MM.1S (cell line): ENCODE results near the gene TSPAN9.

ENCODE experiments used
- DNase-seq: peaks from one replicate; pipeline ENCODE4 v3.0.0-alpha.2; 2015
- H2AFZ ChIP-seq: fragments of 300-600 bp; sonication (generic); 2 replicates; pipeline ENCODE4 v1.6.0; 2016; ENCODE audit warnings: antibody characterized with exemption, low read length
- H3F3A ChIP-seq: fragments of 300-600 bp; sonication (generic); 2 replicates; pipeline ENCODE4 v1.6.1; 2016; ENCODE audit warnings: mild to moderate bottlenecking, antibody characterized with exemption, low read length, moderate library complexity, mixed read lengths; ENCODE audit not compliant: insufficient read depth
- H3K27ac ChIP-seq: fragments of 300-600 bp; sonication (generic); 2 replicates; pipeline ENCODE4 v1.5.1; 2016; ENCODE audit warnings: mild to moderate bottlenecking, low read length
- H3K27me3 ChIP-seq: fragments of 300-600 bp; sonication (generic); replicated peaks from 2 replicates; pipeline ENCODE4 v1.6.0; 2016; ENCODE audit warnings: low read length; ENCODE audit not compliant: insufficient read depth
- H3K36me3 ChIP-seq: fragments of 300-600 bp; sonication (generic); replicated peaks from 2 replicates; pipeline ENCODE4 v1.6.1; 2016; ENCODE audit warnings: mild to moderate bottlenecking, low read length, mixed read lengths; ENCODE audit not compliant: insufficient read depth
- H3K4me1 ChIP-seq: fragments of 300-600 bp; sonication (generic); 2 replicates; pipeline ENCODE4 v1.6.1; 2016; ENCODE audit warnings: low read length, mixed read lengths
- H3K4me2 ChIP-seq: fragments of 300-600 bp; sonication (generic); 2 replicates; pipeline ENCODE4 v1.6.0; 2016; ENCODE audit warnings: low read depth, low read length
- H3K4me3 ChIP-seq: fragments of 300-600 bp; sonication (generic); 2 replicates; pipeline ENCODE4 v1.5.1; 2016; ENCODE audit warnings: low read length, mixed read lengths
- H3K79me2 ChIP-seq: fragments of 300-600 bp; sonication (generic); 2 replicates; pipeline ENCODE4 v1.6.1; 2016; ENCODE audit warnings: mixed run types, low read length, mixed read lengths
- H3K9ac ChIP-seq: fragments of 300-600 bp; sonication (generic); 2 replicates; pipeline ENCODE4 v1.6.1; 2016; ENCODE audit warnings: low read length, mixed read lengths
- H3K9me2 ChIP-seq: fragments of 300-600 bp; sonication (generic); replicated peaks from 2 replicates; pipeline ENCODE4 v1.6.1; 2016; ENCODE audit warnings: mild to moderate bottlenecking, low read length, mixed read lengths; ENCODE audit not compliant: insufficient read depth
- H3K9me3 ChIP-seq: fragments of 300-600 bp; sonication (generic); replicated peaks from 2 replicates; pipeline ENCODE4 v1.6.1; 2016; ENCODE audit warnings: mild to moderate bottlenecking, low read length, mixed read lengths; ENCODE audit not compliant: insufficient read depth
- H4K20me1 ChIP-seq: fragments of 300-600 bp; sonication (generic); 2 replicates; pipeline ENCODE4 v1.6.1; 2016; ENCODE audit warnings: mild to moderate bottlenecking, low read length, moderate library complexity, mixed read lengths; ENCODE audit not compliant: insufficient read depth
- EZH2 ChIP-seq: fragments of 300-600 bp; sonication (generic); optimal IDR thresholded peaks from 2 replicates; pipeline ENCODE3; 2017; ENCODE audit warnings: low read depth, mild to moderate bottlenecking, antibody characterized with exemption, low read length, mixed read lengths
- EZH2phosphoT487 ChIP-seq: fragments of 300-600 bp; sonication (generic); IDR thresholded peaks from 2 replicates; pipeline ENCODE4 v1.6.1; 2018; ENCODE audit warnings: antibody characterized with exemption, low read length
- TF ChIP-seq, protein P1 (sequence below): fragments of 300-600 bp; sonication (generic); IDR thresholded peaks from 2 replicates; pipeline ENCODE4 v1.5.1; 2016; ENCODE audit warnings: antibody characterized with exemption, low read length, mixed read lengths

TSPAN9 gene

DNA sequence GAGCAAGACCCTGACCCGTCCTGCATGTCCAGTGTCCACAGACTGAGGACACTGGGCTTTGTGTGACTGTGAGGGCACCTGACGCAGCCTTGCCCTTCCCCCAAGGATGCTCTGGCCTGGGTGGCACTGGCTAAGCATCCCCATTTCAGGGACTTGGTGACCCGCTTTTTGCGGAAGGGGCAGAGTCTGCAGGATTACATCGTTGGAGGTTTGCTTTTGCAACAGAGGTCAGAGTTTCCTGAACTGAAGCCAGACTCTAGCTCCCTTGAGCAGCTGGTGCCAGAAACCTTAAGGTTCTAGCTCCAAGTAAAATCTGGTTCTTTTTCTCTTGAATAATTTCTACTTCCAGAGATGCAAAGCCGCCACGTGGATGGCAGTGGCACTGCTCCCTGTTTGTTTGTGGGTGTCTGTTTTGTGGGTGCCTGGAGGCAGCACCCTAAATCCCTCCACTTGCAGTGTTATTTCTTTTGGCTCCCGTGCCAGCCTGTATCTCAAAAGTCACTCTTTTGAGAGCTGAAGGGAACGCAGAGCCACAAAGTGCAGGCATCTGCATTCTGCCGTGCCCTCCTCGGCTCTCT, 184.7 kb downstream of the TSPAN9 start:
- H3K27me3 ChIP-seq: peaks cover 98% of the 10 kb centered on the region
- no peaks in the 10 kb centered on the region for H3K79me2 ChIP-seq

DNA sequence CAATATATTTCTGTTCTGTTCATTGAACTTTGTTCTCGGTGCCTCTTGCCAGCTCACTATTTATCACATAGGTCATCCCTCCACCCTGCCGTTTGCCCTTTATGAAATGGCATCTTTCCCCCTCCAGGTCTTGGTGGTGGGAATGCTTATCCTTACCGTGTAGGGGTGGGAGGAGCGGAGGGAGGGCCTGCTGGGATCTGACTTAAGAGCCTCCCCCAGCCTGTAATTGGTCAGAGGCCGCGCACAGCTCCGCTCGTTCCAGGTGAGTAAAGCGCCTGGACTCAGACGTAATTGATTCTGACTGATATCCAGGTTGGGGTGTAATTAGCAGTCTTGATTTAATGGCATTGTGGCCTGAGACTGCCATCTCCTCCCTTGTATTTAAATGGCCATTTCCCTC, 185.3 kb downstream of the TSPAN9 start:
- Histone ChIP-seq H3F3A (no peaks in the 10 kb centered on the region), H3K4me1 (no peaks in the 10 kb centered on the region), H3K9ac (no peak overlapping the region), H3K4me3 (no peak overlapping the region), H3K27ac (no peak overlapping the region), H3K27me3 (peaks cover 98% of the 10 kb centered on the region), H2AFZ (no peak overlapping the region), H3K9me2 (no peaks in the 10 kb centered on the region), H3K4me2 (no peak overlapping the region), H3K9me3 (no peaks in the 10 kb centered on the region), H3K36me3 (no peaks in the 10 kb centered on the region), H4K20me1 (no peaks in the 10 kb centered on the region), H3K79me2 (no peaks in the 10 kb centered on the region)
- DNase-seq: no peak
- TF ChIP-seq, protein P1, sequence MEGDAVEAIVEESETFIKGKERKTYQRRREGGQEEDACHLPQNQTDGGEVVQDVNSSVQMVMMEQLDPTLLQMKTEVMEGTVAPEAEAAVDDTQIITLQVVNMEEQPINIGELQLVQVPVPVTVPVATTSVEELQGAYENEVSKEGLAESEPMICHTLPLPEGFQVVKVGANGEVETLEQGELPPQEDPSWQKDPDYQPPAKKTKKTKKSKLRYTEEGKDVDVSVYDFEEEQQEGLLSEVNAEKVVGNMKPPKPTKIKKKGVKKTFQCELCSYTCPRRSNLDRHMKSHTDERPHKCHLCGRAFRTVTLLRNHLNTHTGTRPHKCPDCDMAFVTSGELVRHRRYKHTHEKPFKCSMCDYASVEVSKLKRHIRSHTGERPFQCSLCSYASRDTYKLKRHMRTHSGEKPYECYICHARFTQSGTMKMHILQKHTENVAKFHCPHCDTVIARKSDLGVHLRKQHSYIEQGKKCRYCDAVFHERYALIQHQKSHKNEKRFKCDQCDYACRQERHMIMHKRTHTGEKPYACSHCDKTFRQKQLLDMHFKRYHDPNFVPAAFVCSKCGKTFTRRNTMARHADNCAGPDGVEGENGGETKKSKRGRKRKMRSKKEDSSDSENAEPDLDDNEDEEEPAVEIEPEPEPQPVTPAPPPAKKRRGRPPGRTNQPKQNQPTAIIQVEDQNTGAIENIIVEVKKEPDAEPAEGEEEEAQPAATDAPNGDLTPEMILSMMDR: no peak
- TF ChIP-seq EZH2: no peak
- no peak for TF ChIP-seq EZH2phosphoT487

More for the DNA sequence above, 184.7 kb downstream of the TSPAN9 start:
- no peak overlapping the region for H3K9ac ChIP-seq
- TF ChIP-seq, protein P1: 0 out of 2 replicates have a peak, but pooled peaks have one; percentile 11
- no peak for TF ChIP-seq EZH2
- no peaks in the 10 kb centered on the region for H4K20me1 ChIP-seq
- H3F3A ChIP-seq: no peaks in the 10 kb centered on the region
- no peak overlapping the region for H3K4me2 ChIP-seq
- no peak overlapping the region for H3K4me3 ChIP-seq
- DNase-seq: no peak
- H3K4me1 ChIP-seq: no peaks in the 10 kb centered on the region
- no peaks in the 10 kb centered on the region for H3K36me3 ChIP-seq
- H3K27ac ChIP-seq: no peak overlapping the region
- no peaks in the 10 kb centered on the region for H3K9me3 ChIP-seq
- H3K9me2 ChIP-seq: no peaks in the 10 kb centered on the region
- no peak overlapping the region for H2AFZ ChIP-seq

DNA sequence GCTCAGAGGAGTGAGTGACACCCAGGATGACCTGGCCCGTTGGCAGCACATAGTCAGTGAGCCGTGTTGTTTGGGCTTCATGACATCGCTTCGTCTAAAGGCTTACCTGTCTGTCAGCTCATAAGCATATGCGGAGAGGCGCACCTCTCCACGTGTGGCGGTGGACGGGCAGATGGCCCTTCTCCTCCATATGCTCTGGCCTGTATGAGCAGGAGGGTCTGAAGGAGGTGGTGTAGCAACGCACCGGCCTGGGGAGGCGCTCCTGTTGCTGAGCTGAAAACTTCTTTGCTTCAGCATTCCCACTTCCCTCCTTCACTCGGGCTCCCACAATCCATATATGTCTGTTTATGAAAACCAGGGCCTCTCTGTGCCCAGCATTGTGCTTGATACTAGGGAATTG, 186.1 kb downstream of the TSPAN9 start:
- Histone ChIP-seq H3K4me3 (no peak overlapping the region), H3K4me1 (no peaks in the 10 kb centered on the region), H3K27me3 (peaks cover 97% of the 10 kb centered on the region), H3K27ac (no peak overlapping the region), H3K79me2 (no peaks in the 10 kb centered on the region), H3K36me3 (no peaks in the 10 kb centered on the region), H3F3A (no peaks in the 10 kb centered on the region), H3K9ac (no peak overlapping the region), H4K20me1 (no peaks in the 10 kb centered on the region), H2AFZ (no peak overlapping the region), H3K9me2 (no peaks in the 10 kb centered on the region), H3K4me2 (no peak overlapping the region), H3K9me3 (no peaks in the 10 kb centered on the region)
- TF ChIP-seq EZH2phosphoT487 (no peak), EZH2 (peak; percentile 31)
- TF ChIP-seq, protein P1: no peak
- no peak for DNase-seq
